K562 (cell line): ENCODE data around the gene MYO1E. TPM values are rescaled to one million over a fixed set of nuclear protein-coding genes. Genes with fewer than 3 reads are reported as not detected.

ENCODE experiments used
- ATAC-seq: fragments of 200-7000 bp; cut with Tn5 transposase; 3 replicates; pipeline ENCODE4 v1.9.1; 2020; ENCODE audit warnings: moderate library complexity
- BruUV-seq: library from RNA; stranded (reverse); fragments of 400-500 nt; replicated peaks from 2 replicates; lab custom pipeline; 2021; lab: Mats Ljungman, UMichigan
- CTCF ChIA-PET: fragments of 300-600 bp; formaldehyde crosslinking; extraction: SDS; loops from one replicate; lab custom pipeline; 2021; ENCODE audit warnings: low intra/inter-chr PET ratio; lab: Yijun Ruan, JAX
- POLR2A ChIA-PET: fragments of 300-600, 350-650 bp; sonication (Branson Sonifier 250); formaldehyde crosslinking; extraction: SDS; loops from one replicate; lab custom pipeline; 2021; ENCODE audit warnings: antibody characterized with exemption, inconsistent platforms; lab: Yijun Ruan, JAX
- DNase-seq, 4 experiments: peaks; one replicate each; pipeline versions ENCODE4 v3.0.0 to v3.0.0-alpha.2; 2011 to 2018; ENCODE audit warnings: low spot score in 3 of 4, mixed read lengths in 3 of 4; ENCODE audit errors: extremely low read depth in 1 of 4
- FAIRE-seq: peaks from 2 replicates; lab custom pipeline; 2011; peaks lifted over from hg19 to GRCh38; lab: Jason Lieb, UNC
- H2AFZ ChIP-seq: 2 replicates; pipeline ENCODE4 v1.6.0; 2011; ENCODE audit warnings: low read depth, low read length, control low read depth, inconsistent platforms
- H3K27ac ChIP-seq: fragments of 200-600 bp; 3 replicates; pipeline ENCODE4 v1.8.0; 2011; ENCODE audit warnings: low read depth, mild to moderate bottlenecking, control low read depth, inconsistent platforms, low read length, moderate library complexity, mixed read lengths; ENCODE audit errors: extremely low read depth
- H3K27me3 ChIP-seq, 2 experiments: fragments of 300-600 bp in 1 of 2; 2 replicates in 1 of 2; 3 replicates in 1 of 2; pipeline versions ENCODE4 v1.6.0 to v1.8.0; 2011; ENCODE audit warnings: inconsistent platforms in 2 of 2, low read length in 2 of 2, mild to moderate bottlenecking in 1 of 2, mixed read lengths in 1 of 2, moderate library complexity in 1 of 2; ENCODE audit not compliant: control insufficient read depth in 2 of 2, insufficient read depth in 2 of 2
- H3K36me3 ChIP-seq: fragments of 300-600 bp; 3 replicates; pipeline ENCODE4 v1.8.0; 2011; ENCODE audit warnings: mild to moderate bottlenecking, low read length, inconsistent platforms; ENCODE audit not compliant: control insufficient read depth, insufficient read depth
- H3K4me1 ChIP-seq, 2 experiments: fragments of 200-600 bp in 1 of 2; replicated peaks in 1 of 2; 2 replicates in 1 of 2; 3 replicates in 1 of 2; pipeline versions ENCODE4 v1.5.1 to v1.8.0; 2011; ENCODE audit warnings: inconsistent platforms in 2 of 2, low read length in 2 of 2, mild to moderate bottlenecking in 1 of 2, mixed read lengths in 1 of 2, moderate library complexity in 1 of 2; ENCODE audit not compliant: control insufficient read depth in 2 of 2, insufficient read depth in 2 of 2
- H3K4me2 ChIP-seq: 2 replicates; pipeline ENCODE4 v1.6.1; 2011; ENCODE audit warnings: low read length, control low read depth, inconsistent platforms, mixed read lengths; ENCODE audit not compliant: insufficient read depth
- H3K4me3 ChIP-seq: fragments of 200-600 bp; sonication (generic), shearing (Covaris generic); 2 replicates; pipeline ENCODE4 v1.5.1; 2016; ENCODE audit warnings: control low read depth, inconsistent platforms
- H3K79me2 ChIP-seq: fragments of 200-600 bp; 3 replicates; pipeline ENCODE4 v1.8.0; 2011; ENCODE audit warnings: low read length, inconsistent platforms; ENCODE audit not compliant: control insufficient read depth, insufficient read depth
- H3K9ac ChIP-seq, 2 experiments: 2 replicates each; pipeline versions ENCODE4 v1.6.0 to v1.6.1; 2011; ENCODE audit warnings: low read depth in 2 of 2, low read length in 2 of 2, control low read depth in 1 of 2, inconsistent platforms in 1 of 2, mild to moderate bottlenecking in 1 of 2, mixed read lengths in 1 of 2; ENCODE audit not compliant: insufficient read depth in 1 of 2
- H3K9me1 ChIP-seq: one replicate; pipeline ENCODE4 v1.6.0; 2011; ENCODE audit warnings: inconsistent platforms, mild to moderate bottlenecking, low read length, moderate library complexity; ENCODE audit not compliant: control insufficient read depth, insufficient read depth
- H3K9me3 ChIP-seq: replicated peaks from 2 replicates; pipeline ENCODE4 v1.5.1; 2011; ENCODE audit warnings: low read depth, low read length, inconsistent platforms; ENCODE audit not compliant: control insufficient read depth, insufficient read depth
- H4K20me1 ChIP-seq: replicated peaks from 2 replicates; pipeline ENCODE4 v1.6.1; 2011; ENCODE audit warnings: low read length, inconsistent platforms, mixed read lengths; ENCODE audit not compliant: control insufficient read depth, insufficient read depth
- CHD7 ChIP-seq: fragments of 200-600 bp; sonication (generic); IDR thresholded peaks from one replicate; pipeline ENCODE4 v1.6.1; 2012; ENCODE audit warnings: mild to moderate bottlenecking, low read depth, low read length, inconsistent platforms
- RREB1 ChIP-seq: fragments of 250-450 bp; sonication (Bioruptor Pico); IDR thresholded peaks from 2 replicates; pipeline ENCODE4 v1.4.0; 2020
- WGBS: fragments of 100-300 bp; shearing (Covaris generic); methylation state at CpG from one replicate; pipeline ENCODE4 v1.1.6; 2016; ENCODE audit warnings: low coverage, mixed read lengths; ENCODE audit not compliant: insufficient coverage; ENCODE audit errors: missing lambda C conversion rate; 5-methylcytosine and 5-hydroxymethylcytosine counted together
- in situ Hi-C: fragments of 300-500 bp; cut with MboI; formaldehyde crosslinking; loops from 4 replicates; pipeline ENCODE4 v1.15.0; 2018; ENCODE audit warnings: inconsistent platforms, mixed read lengths
- intact Hi-C: fragments of 100-400 bp; cut with micrococcal nuclease; formaldehyde crosslinking; loops from 2 replicates; pipeline ENCODE4 v1.14.2; 2022
- polyA plus RNA-seq, 8 experiments: library from polyadenylated mRNA; depleted of rRNA in 4 of 8; stranded (reverse) in 5 of 8; unstranded in 3 of 8; fragments of >200 nt; fragmentation: Nextera tagmentation in 2 of 8; fragmentation: Illumina TruSeq in 1 of 8; extraction: Ambion mirVana in 2 of 8; extraction: Trizol in 1 of 8; gene quantifications; 2 replicates each; pipeline versions ENCODE4 v1.2.1 to v1.2.3, GENCODE V29; 2011 to 2014; ENCODE audit warnings: inconsistent platforms in 1 of 8, missing spikeins in 1 of 8
- total RNA-seq, 7 experiments: library from RNA; depleted of rRNA in 6 of 7; stranded (reverse); fragments of >200 nt in 6 of 7; fragmentation: Illumina TruSeq in 2 of 7; extraction: Trizol in 2 of 7; gene quantifications; 2 replicates each; pipeline versions ENCODE4 v1.2.1 to v1.2.3, GENCODE V29; 2011 to 2021; ENCODE audit warnings: low replicate concordance in 1 of 7

MYO1E gene
- total and polyA plus RNA-seq, 9 of the 15 experiments (the other 6 are each of a cell fraction or from before 2014, with no cell fraction given), result under 0.01 to 0.44 (median 0.01) TPM; not detected in 6

- H3K79me2 ChIP-seq, result no peaks in the 10 kb centered on the region
- intact Hi-C loops, result no loop called here
- H3K4me1 ChIP-seq, result no peaks in the 10 kb centered on the region
- peaks cover 0 to 7% of the 10 kb centered on the region in 2 experiments; a peak in 3 of 5 replicates for H3K27me3 ChIP-seq
- no peak overlapping the region for H3K4me3 ChIP-seq
- DNase-seq (no peak), FAIRE-seq (no peak), ATAC-seq (no peak)
- in situ Hi-C loops, result no loop called here
- no peaks in the 10 kb centered on the region for H4K20me1 ChIP-seq
- no TSS peak for BruUV-seq
- CTCF ChIA-PET, result no interaction called here
- POLR2A ChIA-PET, result no interaction called here
- no peak overlapping the region for H2AFZ ChIP-seq
- H3K36me3 ChIP-seq, result no peaks in the 10 kb centered on the region
- no peaks in the 10 kb centered on the region for H3K9me3 ChIP-seq
- no peak overlapping the region for H3K27ac ChIP-seq
- no peak overlapping the region for H3K4me2 ChIP-seq
- no peak overlapping the region for H3K9ac ChIP-seq
- no peaks in the 10 kb centered on the region for H3K9me1 ChIP-seq
- 2% methylated on average over 3 of the region's 3 CpGs for whole genome bisulfite sequencing
- no peak for TF ChIP-seq RREB1 (CRISPR knock-in tag)
- no peak for TF ChIP-seq CHD7
These were observed 33.4 kb downstream of the MYO1E start for GRCh38 chr15:59339252-59339672.
